ENCODE measurements around the gene SSH3.
"Not testable (repeated sequence)": the region's sequence is repeated elsewhere in the genome, so short reads cannot be mapped to it uniquely, and the experiment has no call there.

SSH3 gene

GRCh38 chr11:67312187-67313021 is 9.1 kb downstream of the SSH3 start:
- no peak for DNase-seq (ENCODE audit: low spot score)

DNA sequence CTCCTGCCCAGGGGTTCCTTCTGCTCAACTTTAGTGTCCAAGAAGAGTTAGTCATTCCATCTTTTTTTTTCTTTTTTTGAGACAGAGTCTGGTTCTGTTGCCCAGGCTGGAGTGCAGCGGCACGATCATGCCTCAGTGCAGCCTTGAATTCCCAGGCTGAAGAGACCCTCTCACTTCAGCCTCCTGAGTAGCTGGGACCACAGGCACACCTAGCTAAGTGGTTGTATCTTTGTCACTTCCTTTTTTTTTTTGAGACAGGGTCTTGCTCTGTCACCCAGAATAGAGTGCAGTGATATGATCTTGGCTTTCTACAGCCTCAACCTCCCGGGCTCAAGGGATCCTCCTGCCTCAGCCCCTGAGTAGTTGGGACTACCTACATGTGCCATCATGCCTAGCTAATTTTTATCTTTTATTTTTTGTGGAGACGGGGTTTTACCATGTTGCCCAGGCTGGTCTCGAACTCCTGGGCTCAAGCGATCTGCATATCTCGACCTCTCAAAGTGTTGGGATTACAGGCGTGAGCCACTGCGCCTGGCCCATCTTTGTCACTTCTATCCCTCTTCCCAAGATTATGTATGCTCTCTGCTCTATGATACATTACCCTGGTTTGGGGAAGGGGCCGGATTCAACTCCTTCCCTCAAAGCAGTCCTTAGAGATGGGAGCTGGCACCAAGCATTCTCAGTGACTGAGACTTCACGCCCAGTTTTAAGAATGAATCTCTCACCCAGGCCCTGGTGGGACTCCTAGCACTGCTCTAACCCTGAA is 10.0 kb downstream of the SSH3 start:
- no peak for DNase-seq (ENCODE audit: low spot score)

DNA sequence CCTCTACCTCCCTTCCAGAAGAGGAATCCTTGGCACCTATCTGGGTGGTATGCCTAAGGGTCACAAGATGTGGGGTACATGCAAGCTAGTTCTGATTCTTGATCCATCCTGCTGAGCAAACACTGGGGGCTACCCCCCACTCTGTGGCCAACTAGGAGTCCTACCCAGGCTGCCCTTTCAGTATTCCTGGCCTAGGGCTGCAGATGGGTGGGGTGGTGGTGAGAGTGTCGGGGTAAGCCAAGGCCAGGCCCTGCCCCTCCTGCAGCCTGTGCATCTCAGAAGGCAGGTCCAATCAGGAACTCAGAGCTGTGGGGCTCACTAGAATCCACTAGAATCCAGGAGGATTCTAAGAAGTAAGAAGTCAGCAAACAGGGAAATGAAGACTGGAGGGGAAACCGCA is 10.9 kb downstream of the SSH3 start:
- no peak for DNase-seq (ENCODE audit: low spot score)

DNA sequence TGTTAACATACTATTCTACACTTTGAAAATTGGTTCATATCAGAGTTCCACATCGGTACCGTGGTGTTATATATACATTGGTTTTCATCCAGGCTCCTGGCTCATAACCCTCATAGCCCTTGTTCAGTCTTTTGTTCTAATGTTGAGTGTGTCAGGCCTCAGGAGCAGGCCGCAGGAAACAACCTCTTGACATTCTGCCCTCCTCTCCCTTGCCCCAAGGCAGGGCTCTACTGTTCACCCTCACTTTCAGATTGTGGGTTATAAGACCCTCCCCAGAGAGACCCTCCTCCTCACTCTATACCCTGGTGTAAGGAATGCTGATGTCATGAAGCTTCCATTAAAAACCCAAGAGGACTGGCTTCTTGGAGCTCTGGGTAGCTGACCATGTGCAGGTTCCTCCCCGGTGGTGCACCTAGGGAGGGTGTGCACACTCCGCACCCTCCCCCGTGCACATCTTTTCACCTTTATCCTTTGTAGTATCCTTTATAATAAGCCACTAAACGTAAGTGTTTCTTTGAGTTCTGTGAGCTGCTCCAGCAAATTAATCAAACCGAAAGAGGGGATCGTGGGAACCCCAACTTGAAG is 12.1 kb downstream of the SSH3 start:
- DNase-seq (ENCODE audit: low spot score), result no peak

DNA sequence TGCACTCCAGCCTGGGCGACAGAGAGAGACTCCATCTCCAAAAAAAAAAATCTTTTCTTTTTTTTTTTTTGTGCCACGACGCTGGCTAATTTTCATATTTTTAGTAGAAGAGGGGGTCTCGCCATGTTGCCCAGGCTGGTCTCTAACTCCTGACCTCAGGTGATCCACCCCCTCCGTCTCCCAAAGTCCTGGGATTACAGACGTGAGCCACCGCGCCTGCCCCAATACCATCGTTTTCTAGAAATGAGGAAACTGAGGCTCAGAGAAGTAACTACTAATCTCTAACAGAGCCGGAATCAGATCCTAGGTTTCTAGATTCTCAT is 13.5 kb downstream of the SSH3 start:
- DNase-seq (ENCODE audit: low spot score), result no peak

- DNase-seq (ENCODE audit: low spot score), result peak; percentile 99
Observed at GRCh38 chr11:67317205-67317887, 14.0 kb downstream of the SSH3 start.

DNA sequence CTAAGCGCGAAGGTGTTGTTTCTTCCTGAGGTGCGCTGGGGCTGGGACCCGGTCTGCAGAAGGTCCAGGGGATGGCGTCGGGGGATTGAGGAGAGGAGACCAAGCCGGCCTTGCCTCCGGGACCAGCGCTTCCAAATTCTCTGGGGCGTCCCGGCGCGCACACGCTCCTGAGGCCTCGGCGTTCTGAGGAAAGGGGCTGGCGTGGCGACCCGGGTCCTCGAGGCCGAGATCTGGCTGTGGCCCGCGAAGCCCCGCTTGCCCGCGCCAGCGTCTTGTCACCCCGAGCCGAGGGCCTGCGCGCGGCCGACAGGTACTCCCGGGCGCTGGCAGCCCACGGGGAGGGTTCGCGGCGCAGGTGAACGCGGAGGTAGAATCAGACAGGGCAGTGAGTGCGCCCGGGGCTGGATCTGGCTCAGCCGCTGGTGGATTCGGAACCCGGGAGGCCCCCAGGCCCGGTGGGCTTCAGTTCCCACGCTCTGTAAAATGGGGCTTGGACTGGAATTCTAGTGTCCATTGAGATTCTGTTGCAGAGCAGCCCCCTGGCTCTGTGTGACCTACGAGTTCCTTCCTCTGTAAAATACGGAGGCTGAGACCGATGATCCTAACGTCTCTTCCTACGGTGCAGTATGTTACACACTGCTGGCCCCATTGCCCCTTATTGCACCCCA is 14.7 kb downstream of the SSH3 start:
- DNase-seq (ENCODE audit: low spot score), result peak; percentile 12

DNA sequence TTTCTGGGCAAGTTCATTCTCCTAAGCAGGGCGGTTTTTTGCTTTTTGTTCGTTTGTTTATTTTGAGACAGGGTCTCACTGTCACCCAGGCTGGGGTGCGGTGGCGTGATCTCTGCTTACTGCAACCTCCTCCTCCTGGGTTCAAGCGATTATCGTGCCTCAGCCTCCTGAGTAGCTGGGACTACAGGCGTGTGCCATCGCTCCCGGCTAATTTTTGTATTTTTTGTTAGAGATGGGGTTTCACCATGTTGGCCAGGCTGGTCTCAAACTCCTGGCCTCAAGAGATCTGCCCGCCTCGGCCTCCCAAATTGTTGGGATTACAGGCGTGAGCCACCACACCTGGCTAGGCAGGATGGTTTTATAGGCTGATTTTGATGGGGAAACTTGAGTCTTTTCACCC is 15.5 kb downstream of the SSH3 start:
- not testable (repeated sequence) for DNase-seq (ENCODE audit: low spot score)

DNA sequence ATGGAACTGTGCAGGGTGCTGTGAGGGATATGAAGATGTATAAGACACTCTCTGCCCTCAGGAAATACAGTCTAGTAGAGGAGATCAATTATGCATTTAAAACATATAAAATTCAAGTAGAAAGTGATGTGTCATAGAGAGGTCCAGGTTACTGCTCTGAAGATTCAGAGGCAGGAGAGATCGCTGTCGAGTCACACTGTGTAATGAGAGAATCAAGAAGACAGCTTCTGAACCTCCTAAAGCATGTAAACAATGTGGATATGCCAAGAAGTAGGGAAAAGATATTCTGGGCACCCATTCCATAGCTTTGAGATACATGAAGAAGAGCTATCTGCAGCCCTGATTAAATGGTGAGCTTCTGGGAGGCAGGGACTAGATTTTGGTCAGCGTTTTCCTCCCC is 16.7 kb downstream of the SSH3 start:
- peak; percentile 45 for DNase-seq (ENCODE audit: low spot score)

DNA sequence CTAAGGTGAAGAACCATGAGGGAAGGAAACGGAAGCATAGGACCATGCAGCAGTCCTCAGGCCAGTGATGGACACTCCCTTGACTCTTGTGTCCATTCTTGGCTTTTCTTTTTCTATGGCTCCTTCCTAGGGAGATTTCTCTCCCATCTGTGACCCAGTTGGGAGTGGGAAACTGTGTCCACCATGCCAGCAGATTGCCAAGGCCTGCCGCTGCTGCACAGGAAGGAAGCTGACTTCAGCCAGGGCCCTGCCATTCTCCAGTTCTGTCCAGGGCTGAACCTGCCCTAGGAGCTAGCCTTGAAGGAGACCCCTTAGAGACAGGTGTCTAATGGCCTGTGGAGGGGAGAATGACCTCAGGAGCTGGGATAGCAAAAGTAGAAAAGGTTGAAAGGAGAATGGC is 17.4 kb downstream of the SSH3 start:
- DNase-seq (ENCODE audit: low spot score), result no peak

DNA sequence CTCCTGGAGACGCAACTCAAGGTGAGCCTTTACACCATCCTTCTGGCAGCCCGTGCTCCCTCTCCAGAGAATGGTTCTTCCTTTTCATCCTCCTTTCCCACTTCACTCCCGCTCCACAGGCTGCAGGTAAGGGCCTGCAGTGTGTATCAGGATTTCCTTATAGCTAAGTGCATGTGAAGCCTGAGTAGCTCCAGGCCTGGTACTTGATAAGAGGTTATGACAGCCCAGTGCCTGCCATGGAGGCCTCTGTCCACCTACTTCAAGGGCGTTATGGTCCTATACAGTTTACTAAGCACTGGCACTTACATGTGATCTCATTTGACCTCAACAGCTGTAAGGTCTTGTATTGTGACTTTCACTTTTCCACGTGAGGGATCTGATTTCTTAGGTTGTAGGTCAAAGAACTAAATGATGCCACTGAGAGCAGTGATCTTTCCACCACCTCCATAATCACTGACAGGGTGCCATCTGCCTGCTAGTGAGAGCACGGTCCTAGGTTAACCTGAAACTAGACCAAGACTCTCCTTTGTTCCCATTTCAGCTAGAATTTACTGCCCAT is 18.1 kb downstream of the SSH3 start:
- DNase-seq (ENCODE audit: low spot score), result no peak

DNA sequence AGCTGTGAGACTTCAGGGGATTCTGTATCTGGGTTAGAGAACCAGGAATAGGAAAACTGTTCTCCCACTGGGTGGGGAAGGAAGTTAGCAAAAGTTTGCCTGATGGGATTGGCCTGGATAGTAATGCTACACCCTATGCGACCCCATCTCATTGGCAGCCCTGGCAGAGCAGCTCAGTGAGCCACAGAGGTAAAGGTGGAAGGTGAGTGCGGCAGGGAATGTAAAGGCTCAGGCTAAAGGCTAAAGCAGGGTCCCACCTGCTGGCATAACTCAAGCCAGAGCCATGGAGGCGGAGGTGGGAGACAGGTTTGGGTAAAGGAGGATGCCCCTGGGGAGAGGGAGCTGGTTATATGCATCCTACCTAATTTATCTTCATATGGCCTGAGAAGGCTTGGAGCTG is 18.7 kb downstream of the SSH3 start:
- DNase-seq (ENCODE audit: low spot score), result no peak

GRCh38 chr11:67323526-67323925 is 20.2 kb downstream of the SSH3 start:
- DNase-seq (ENCODE audit: low spot score), result no peak

DNA sequence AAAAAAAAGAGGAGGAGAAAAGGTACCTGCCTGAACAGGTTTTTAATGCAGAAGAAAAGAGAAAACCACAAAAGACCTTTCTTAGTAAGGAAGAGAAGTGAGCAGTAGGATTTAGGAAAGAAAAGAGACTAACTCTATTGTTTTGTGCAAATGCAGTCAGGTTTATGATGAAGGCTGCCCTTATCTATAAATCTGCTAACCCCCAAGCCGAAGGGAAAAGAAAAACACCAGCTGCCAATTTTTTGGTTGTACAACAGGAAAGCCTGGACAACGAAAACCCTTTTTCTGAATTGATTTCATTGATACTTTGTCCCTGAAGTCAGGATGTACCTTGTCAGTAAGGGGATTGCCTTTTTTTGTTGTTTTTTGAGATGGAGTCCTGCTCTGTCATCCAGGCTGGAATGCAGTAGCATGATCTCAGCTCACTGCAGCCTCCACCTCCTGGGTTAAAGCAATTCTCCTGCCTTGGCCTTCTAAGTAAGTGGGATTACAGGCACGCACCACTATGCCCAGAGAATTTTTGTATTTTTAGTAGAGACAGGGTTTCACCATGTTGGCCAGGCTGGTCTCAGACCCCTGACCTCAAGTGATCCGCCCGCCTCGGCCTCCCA is 28.9 kb downstream of the SSH3 start:
- no peak for DNase-seq (ENCODE audit: low spot score)

DNA sequence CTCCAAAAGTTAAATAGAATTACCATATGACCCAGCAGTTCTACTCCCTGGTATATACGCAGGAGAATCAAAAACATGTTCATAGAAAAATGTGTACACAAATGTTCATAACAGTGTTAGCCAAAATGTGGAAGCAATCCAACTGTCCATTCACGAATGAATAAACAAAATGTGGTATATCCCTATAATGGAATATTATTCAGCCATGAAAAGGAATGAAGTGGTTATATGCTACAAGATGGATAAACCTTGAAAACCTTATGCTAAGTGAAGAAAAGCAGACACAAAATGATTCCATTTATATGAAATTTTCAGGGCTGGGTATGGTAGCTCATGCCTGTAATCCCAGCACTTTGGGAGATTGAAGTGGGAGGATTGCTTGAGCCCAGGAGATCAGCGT is 33.9 kb downstream of the SSH3 start:
- no peak for DNase-seq (ENCODE audit: low spot score)

- no peak for DNase-seq (ENCODE audit: low spot score)
Observed at GRCh38 chr11:67344264-67344663, 40.9 kb downstream of the SSH3 start.

- DNase-seq (ENCODE audit: low spot score), result no peak
Observed at GRCh38 chr11:67345247-67345919, 42.1 kb downstream of the SSH3 start.

DNA sequence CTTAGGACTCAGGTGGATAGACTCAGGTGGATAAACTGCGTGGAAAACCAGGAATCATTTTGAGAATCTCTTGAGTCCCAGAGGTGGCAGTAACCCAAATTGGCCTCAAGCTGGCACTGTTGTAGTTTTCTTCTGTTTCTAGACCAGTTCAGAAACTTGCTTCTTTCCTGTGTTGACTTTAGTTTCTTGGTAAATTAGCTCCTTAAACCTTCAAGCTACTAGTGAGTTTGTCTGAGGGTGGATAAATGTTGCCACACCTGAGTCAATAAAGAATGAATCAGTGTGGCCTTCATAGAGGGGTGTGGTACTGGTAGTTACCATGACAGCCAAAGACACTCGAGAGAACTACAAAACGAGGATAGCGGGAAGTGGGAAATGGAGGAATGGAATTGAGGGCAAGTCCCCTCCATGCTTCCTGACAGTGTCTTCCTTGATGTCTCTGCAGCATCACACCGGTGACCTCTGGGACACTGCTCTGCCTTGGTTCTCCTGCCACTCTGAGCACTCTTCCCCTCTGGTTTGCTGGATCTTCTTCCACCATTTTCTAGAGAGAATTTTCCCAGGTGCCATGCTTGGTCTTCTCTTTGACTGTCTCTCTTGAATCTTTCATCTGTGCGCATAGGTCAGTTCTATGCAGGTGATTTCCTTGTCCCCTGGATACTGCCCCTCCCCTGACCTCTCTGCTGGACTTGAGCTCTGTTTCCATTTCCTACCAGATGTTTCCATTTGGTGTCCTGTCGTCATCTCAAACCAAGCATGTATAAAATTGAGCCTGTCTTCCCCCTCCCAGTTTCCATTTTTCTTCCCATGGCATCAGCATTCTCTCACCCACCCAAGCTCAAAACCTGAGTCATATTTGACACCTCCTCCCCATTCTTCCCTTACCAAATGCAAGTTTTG is 42.8 kb downstream of the SSH3 start:
- no peak for DNase-seq (ENCODE audit: low spot score)

GRCh38 chr11:67347964-67348749 is 44.8 kb downstream of the SSH3 start:
- no peak for DNase-seq (ENCODE audit: low spot score)

All from AG08396 (cell line).